ENCODE results near the gene LPCAT1. TPM values are rescaled to one million over a fixed set of nuclear protein-coding genes. Genes with fewer than 3 reads are reported as not detected.
"Not testable (repeated sequence)": the region's sequence is repeated elsewhere in the genome, so short reads cannot be mapped to it uniquely, and the experiment has no call there.

The LPCAT1 gene
- total and polyA plus RNA-seq, 2 experiments from 2014 or later = 44.1 to 56.0 TPM

DNA sequence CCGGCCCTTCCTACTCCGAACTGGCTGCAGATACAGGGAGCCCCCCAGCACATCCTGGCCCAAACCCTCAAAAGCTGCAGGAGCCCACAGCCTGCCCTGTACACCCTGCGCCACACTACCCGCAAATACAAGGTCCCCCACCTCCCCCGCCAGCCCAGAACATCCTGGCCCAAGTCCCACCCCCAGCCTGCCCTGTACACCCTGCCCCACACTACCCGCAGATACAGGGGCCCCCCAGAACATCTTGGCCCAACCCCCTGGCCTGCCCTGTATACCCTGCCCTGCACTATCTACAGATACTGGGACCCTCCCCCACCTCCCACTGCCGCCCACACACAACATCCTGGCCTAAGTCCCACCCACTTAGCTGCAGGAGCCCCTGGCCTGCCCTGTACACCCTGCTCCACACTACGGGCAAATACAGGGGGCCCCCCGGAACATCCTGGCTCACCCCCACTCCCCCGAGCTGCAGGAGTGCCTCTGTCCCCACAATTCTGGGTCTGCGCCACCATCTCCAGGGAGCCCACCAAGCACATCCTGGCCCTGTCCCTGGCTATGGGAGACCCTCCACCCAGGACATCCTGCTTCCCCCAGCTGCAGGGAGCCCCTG is 8.3 kb downstream of the LPCAT1 start:
- Histone ChIP-seq H3K9me3 (ENCODE audit: low read depth) (no peaks in the 10 kb centered on the region), H4K20me1 (ENCODE audit: insufficient read depth, poor library complexity, severe bottlenecking) (peaks cover 19% of the 10 kb centered on the region), H3K9me2 (replicated peaks; ENCODE audit: insufficient read depth) (no peaks in the 10 kb centered on the region), H3K27me3 (no peaks in the 10 kb centered on the region), H3K79me2 (peaks cover 94% of the 10 kb centered on the region), H3K4me1 (ENCODE audit: insufficient read depth) (peaks cover 24% of the 10 kb centered on the region), H3K4me3 (no peak overlapping the region), H2AFZ (no peak overlapping the region), H3K27ac (peak overlapping the region; percentile 73), H3K4me2 (peak overlapping the region; percentile 33), H3K36me3 (replicated peaks; ENCODE audit: insufficient read depth, low read depth) (no peaks in the 10 kb centered on the region)
- TF ChIP-seq, protein P1, sequence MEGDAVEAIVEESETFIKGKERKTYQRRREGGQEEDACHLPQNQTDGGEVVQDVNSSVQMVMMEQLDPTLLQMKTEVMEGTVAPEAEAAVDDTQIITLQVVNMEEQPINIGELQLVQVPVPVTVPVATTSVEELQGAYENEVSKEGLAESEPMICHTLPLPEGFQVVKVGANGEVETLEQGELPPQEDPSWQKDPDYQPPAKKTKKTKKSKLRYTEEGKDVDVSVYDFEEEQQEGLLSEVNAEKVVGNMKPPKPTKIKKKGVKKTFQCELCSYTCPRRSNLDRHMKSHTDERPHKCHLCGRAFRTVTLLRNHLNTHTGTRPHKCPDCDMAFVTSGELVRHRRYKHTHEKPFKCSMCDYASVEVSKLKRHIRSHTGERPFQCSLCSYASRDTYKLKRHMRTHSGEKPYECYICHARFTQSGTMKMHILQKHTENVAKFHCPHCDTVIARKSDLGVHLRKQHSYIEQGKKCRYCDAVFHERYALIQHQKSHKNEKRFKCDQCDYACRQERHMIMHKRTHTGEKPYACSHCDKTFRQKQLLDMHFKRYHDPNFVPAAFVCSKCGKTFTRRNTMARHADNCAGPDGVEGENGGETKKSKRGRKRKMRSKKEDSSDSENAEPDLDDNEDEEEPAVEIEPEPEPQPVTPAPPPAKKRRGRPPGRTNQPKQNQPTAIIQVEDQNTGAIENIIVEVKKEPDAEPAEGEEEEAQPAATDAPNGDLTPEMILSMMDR (IDR thresholded peaks at IDR 0.05; ENCODE audit: poor library complexity) = no peak
- no peak for TF ChIP-seq EZH2 (IDR thresholded peaks at IDR 0.05; ENCODE audit: borderline replicate concordance)
- no peak for TF ChIP-seq EZH2phosphoT487 (IDR thresholded peaks at IDR 0.05; ENCODE audit: low read depth, severe bottlenecking, unreplicated experiment)
- 94% methylated on average over 3 of the region's 11 CpGs for WGBS (ENCODE audit: low lambda C conversion rate, missing lambda C conversion rate)
- no peak for DNase-seq (ENCODE audit: low spot score)

DNA sequence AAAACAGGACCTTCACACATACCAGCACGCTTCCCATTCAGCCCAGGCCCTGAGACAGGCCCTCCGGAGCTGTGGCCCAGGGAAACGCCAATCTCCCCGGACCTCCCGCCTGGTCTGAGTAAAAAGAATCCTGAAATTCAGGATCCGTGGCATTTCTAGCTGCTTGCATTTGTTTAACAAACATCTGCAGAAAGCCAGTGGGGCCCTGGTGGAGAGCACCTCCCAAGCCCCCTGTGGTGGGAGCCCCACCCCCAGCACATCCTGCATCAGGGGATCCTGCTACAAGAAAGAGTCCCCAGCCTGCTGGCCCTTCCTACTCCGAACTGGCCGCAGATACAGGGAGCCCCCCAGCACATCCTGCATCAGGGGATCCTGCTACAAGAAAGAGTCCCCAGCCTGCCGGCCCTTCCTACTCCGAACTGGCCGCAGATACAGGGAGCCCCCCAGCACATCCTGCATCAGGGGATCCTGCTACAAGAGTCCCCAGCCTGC is 8.9 kb downstream of the LPCAT1 start:
- not testable (repeated sequence) for H3K36me3 ChIP-seq (replicated peaks; ENCODE audit: insufficient read depth, low read depth); H3K4me3 ChIP-seq; H3K9me3 ChIP-seq (ENCODE audit: low read depth); H3K9me2 ChIP-seq (replicated peaks; ENCODE audit: insufficient read depth); DNase-seq (ENCODE audit: low spot score); H2AFZ ChIP-seq; H3K27me3 ChIP-seq
- Histone ChIP-seq H3K4me1 (ENCODE audit: insufficient read depth) (peaks cover 24% of the 10 kb centered on the region), H4K20me1 (ENCODE audit: insufficient read depth, poor library complexity, severe bottlenecking) (peaks cover 19% of the 10 kb centered on the region), H3K27ac (peak overlapping the region; percentile 73), H3K4me2 (peak overlapping the region; percentile 33), H3K79me2 (peaks cover 92% of the 10 kb centered on the region)
- 61% methylated on average over 11 of the region's 11 CpGs for WGBS (ENCODE audit: low lambda C conversion rate, missing lambda C conversion rate)

DNA sequence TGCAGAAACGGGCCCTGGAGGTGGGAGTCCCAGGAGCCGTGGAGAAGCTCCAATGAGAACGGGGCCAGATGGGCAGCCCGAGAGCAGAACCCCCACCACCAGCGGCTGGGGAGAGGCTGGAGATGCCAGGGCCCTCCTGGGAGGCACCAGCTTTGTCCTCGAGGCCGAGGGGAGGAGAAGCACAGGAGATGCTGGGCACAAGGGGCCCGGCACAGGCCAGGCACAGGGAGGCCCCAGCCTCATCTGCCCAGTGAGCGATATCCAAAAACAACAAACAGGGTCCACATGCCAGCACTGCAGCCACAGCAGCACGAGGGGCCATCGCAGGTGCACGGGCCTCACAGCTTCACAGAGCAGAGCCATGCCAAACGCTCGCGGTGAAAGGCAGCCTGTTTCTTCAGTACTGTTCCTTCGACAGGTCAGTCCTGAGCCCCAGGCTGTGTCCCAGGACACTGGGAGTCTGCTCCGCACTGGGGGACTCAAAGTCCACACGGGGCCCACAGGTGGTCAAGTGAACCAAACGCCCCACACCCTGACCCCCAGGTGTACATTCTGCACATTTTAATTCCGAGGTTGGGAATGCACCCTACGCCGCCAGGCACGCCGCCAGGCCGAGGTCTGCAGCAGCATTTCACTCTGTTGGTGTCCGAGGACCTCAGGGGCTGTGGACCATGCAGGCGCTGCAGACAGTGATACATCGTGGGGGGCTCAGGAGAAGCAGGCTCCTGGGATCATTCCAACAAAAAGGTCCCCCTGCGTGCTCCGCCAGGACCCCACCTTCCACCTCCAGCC is 9.5 kb downstream of the LPCAT1 start:
- no peak overlapping the region for H2AFZ ChIP-seq
- DNase-seq (ENCODE audit: low spot score) = no peak
- H3K27me3 ChIP-seq = no peaks in the 10 kb centered on the region
- H3K4me3 ChIP-seq = no peak overlapping the region
- no peaks in the 10 kb centered on the region for H3K36me3 ChIP-seq (replicated peaks; ENCODE audit: insufficient read depth, low read depth)
- H3K79me2 ChIP-seq = peaks cover 92% of the 10 kb centered on the region
- no peaks in the 10 kb centered on the region for H3K9me3 ChIP-seq (ENCODE audit: low read depth)
- H3K9me2 ChIP-seq (replicated peaks; ENCODE audit: insufficient read depth) = no peaks in the 10 kb centered on the region
- peak overlapping the region; percentile 73 for H3K27ac ChIP-seq
- WGBS (ENCODE audit: low lambda C conversion rate, missing lambda C conversion rate) = 80% methylated on average over 30 of the region's 30 CpGs
- TF ChIP-seq EZH2 (IDR thresholded peaks at IDR 0.05; ENCODE audit: borderline replicate concordance) (no peak), EZH2phosphoT487 (IDR thresholded peaks at IDR 0.05; ENCODE audit: low read depth, severe bottlenecking, unreplicated experiment) (no peak)
- TF ChIP-seq, protein P1 (IDR thresholded peaks at IDR 0.05; ENCODE audit: poor library complexity) = no peak
- H3K4me2 ChIP-seq = peak overlapping the region; percentile 33
- H4K20me1 ChIP-seq (ENCODE audit: insufficient read depth, poor library complexity, severe bottlenecking) = peaks cover 22% of the 10 kb centered on the region
- H3K4me1 ChIP-seq (ENCODE audit: insufficient read depth) = peaks cover 24% of the 10 kb centered on the region
